GM18868 (cell line): ENCODE data around the gene FOXP1.

Source experiments
- ATAC-seq: cut with Tn5 transposase; IDR thresholded peaks from one replicate; pipeline ENCODE4 v1.9.1; 2021; ENCODE audit warnings: mild to moderate bottlenecking, moderate library complexity; ENCODE audit not compliant: unreplicated experiment

The FOXP1 gene

DNA sequence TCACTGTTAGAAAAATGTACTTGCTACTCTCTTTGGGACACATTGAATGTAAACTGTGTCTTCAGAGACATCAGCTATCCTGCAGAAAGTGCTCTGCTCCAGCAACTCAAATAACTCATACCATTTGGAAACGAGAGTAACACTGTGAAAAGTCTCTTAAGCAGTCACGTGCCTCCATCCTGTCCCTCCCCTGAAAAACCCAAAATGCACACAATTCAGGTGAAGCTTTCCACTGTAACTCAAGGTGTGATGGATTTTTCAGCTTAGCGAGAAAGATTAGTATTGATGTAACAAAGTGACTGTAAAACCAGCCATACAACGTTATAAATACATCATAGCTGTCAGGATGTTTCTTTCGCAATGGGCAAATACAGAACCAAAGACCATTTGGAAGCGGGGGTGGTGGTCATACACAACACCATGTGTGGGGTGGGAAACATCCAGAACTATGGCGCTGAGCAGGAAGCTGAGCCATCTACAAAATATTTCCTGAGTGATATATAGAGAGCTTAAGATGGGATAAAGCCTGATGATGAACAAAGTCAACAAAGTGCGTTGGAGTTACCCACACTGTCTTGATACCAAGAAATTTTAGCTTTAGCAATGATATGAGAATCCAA is 332.3 kb downstream of the FOXP1 start:
- ATAC-seq = no peak

DNA sequence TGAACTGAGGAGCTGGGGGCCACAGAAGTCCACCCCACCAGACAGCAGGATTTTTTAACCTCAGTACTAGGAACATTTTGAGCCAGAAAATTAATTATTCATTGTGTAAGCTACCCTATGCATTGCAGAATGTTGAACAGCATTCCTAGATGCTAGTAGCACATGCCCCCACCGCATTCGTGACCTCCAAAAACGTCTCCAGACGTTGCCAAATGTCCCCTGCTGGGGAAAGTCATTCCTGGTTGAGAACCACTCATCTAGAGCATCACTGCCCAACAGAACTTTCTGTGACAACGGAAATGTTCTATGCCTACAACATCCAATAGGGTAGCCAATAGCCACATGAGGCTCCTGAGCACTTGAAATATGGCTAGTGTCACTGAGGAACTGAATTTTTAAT is 333.5 kb downstream of the FOXP1 start:
- no peak for ATAC-seq

DNA sequence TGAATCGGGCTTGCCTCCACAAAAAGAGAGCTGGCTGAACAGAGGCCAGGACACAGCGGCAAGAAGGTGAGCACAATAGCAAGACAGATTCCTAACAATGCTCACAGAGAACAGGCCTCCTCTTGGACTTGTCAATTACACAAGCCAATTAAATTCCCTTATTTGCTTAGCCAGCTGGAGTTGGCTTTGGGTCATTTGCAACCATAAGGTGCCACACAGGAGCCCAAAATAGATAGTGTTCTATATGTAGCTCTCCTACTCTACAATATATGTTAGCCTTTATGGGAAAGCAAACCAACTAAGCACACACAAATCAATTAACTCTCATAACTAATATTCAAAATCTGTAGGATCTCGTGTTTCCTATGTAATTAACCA is 335.6 kb downstream of the FOXP1 start:
- no peak for ATAC-seq

DNA sequence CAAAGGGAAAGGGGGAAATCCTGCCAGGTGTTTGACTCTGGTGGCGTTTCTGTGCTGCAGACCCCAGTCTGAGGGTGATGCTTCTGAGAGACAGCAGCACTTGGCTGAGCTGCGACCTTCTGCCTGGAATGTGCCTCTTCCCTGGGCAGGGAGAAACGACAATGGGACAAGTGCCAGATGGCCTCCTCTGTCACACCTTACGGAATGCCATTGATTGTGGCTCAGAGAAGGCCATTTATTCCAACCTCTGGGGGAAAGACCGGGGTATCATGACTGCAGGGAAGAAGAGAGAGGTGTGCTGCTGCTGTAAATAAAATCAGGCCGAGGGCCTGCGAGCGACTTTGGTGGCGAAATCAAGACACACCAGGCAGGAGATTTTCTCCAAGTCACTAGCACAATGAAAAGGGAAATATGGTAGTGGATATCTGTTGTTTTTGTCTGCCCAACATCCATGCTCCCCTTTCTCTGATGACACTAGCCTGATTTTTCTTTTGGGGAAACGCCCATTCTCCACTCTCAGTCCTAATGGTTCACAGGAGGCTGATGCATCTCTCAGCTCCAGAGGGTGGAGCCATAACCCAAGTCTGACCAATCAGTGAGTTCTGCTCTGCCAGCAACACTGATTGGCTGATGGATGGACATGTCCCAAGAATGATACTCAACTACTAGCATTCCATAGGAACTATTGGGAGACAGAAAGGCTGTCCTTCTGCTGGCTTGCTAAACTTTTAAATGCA is 336.1 kb downstream of the FOXP1 start:
- no peak for ATAC-seq

DNA sequence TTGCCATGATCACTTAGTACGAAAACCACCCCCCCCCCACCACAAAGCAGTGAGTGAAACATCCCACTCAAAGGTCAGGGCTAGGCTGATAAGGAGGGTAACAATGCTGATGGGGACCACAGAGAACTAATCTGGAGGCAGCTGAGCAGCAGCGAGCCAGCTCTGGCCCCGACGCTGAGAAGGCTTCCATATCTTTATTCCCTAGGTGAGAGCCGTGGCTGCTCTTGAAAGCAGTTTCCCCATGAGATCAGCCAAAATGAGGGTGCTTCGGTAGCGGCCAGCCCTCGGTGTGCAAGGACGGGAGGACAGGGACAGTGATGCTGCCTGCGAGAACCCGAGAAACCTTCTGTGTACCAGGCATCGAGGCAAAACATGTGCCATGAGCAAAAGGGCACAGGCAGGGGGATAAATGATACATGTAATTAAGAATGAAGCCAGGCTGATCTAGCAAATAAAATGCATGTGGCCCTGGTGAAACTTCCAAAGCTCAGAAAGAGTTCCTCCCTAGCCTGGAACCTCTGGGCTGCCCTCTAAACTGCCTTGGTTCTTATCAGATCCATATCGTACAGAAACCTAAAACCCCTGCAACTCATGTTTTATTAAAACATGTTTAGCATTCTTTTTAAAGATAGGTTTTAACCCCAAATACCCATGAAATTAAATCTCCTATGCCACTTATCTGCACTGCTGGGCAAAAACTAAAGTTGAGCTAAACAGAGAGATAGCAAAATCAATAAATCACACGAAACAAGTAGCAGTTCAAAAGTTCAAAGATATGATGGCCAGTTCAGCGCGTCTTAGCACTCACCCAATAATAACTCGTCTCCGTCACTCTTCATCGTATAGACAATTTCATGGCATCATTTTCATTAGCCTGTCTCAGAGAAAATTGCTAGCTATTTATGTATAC is 337.3 kb downstream of the FOXP1 start:
- no peak for ATAC-seq

DNA sequence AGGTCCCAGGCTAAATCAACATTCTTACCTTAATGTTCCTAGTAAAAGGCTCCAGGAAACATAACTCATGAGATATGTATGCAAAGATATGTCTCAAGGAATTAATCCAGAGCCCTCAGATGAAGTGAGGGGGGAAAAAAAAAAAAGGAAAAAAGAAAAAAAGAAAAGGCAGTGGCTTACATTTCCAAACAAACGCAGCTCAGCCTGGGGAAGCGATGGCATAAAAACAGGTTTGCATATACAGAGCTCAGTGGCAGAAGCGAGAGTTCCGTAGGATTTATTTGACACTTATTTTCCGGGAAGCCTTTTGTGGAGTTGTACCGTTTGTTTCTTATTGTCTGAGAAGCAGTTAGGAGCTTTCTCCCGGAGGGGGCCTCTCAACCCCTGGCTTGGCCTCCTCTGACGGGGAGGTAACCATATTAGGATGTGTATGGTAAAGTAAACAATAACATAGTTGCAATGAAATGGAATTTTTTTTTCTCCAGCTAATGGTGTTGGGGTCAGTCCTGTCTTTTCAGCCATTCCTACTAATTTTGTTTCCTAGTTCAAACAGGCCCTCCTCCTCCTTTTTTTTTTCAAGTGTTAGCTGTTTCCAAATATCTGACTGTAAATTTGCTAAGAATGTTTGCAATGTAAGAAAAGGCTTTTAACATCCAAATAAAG is 338.6 kb downstream of the FOXP1 start:
- no peak for ATAC-seq

DNA sequence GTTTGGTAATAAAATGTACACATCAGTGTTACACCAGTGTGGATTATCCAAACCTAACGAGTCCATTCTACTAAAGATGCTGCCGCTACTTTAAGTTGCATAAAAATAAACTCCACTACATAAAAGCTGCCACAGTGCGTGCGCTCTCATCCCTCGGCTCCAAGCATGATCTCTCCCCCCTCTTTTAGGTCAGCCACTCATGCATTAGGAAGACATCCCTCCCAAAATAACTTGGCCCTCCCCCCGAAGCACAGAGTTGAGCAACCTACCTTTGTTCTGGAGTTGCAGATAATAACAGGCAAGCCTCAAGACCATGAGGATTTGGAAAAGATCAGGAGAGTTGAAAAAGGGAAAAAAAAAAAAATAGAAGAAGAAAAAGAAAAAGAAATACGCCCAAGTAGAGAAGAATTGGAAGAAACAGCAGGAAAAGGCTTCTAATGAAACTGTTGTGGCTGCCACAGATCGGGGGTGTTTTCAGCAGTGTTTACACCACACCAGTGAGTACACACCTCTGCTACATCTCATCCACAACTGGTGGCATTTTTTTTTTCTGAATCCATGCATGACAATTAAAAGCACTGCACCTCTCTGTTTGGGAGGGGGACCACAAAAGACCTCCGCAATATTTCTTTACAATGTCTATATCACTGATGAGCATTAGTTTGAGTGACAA is 339.2 kb downstream of the FOXP1 start:
- no peak for ATAC-seq

DNA sequence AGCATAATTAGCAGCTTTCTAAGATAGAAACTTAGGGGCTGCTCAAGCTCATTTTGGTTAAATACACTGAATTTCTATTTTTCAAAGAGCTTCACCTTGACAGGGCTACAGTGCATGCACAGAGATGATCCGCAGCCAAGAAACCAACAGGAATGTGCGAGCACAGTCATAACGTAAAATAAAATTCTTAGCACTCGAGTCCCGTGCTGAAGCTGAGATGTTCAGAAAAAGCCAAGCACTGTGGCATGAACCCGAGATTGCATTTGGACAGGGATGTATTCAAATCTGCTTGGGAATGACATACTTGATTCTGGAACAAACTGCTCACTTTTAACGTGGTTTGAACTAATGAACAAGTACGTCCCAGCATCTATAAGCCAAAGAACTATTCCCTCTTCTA is 340.3 kb downstream of the FOXP1 start:
- ATAC-seq = no peak

DNA sequence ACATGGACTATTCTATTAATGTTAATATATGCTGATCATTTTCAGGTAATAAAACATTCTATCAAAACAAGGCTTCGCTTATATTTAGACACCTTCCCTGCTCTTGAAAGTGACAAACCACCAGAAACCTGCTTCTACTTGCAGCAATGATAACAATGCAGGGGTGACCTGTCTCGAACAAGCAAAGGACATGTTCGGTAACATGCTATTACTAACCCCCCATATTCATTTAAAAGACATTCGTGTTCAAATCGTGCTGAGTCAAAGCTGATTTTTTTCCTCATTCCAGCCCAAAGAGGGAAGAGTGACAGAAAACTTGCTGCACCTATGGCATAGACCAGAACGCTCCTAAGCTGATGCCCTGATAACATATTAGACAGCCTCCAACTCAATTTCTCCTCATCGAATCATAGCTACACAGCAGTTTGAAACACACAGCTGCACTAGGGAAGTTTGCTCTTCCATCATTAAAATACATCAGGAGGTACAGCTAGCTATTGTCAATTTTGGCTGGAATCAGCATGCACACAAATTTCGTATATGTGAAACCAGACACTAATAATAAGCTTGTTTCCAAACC is 341.5 kb downstream of the FOXP1 start:
- ATAC-seq = no peak

DNA sequence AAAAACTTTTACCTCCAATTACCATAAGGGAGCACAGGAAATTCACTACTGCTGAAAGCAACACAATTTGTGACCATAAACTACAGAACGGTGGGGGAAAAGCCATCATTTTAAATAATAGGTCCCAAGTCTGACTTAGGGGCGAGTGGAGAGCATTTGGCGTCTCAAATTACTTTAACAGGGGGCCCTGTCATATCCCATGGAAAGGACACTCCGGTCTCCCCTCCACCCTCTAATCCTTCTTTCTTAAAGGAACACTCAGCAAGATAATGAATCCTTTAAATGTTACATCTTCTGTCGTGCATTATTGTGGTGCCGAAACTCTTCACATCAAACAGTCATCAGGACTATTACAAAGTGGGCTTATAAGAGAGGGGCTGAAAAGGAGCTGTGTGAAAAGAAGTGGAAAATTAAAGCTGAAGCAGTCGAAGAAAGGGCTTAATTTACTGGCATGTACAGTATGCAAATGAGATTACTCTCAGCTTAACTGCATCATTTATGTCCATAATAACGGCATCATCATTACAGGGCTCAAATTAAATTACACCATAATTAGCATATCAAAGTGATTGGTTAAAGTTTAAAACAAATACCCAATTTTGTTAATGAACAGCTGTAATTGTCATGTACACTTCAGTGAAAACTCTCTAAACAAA is 342.2 kb downstream of the FOXP1 start:
- no peak for ATAC-seq

DNA sequence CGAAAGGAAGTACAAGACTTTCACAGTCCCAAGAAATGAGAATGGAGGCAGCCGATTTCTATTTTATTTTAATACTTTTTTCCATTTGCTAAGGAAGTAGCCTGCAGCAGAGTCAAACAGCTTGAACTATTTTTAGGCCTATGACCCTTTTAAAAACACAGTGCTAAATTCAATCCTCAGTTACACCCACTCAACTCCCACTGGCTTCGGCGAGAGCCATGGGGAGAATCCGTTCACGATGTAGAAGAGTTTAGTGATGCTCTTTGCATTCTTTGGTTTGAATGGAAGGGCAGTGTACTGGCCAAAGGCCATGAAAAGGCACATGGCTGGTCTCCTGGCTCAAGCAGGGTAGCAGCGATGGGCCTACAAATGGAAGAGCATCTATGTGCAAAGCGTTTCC is 343.5 kb downstream of the FOXP1 start:
- no peak for ATAC-seq

DNA sequence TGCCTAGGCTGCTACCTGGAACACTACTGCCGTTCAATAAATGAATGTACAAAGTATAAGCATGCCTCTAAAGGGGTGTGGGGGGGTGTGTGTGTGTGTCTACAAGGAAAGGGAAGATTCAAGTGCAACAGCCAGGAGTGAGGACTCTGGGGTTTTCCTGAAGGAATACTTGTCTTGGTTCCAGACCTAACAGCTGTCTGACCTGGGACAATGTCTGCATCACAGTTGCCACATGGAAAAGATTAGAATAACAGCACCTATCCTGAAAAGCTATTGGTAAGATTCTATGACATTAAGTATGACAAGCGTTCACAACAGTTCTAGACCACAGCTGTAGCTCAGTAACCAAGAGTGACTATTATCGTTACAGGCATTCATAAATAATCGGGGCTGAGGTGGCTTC is 345.2 kb downstream of the FOXP1 start:
- ATAC-seq = no peak

DNA sequence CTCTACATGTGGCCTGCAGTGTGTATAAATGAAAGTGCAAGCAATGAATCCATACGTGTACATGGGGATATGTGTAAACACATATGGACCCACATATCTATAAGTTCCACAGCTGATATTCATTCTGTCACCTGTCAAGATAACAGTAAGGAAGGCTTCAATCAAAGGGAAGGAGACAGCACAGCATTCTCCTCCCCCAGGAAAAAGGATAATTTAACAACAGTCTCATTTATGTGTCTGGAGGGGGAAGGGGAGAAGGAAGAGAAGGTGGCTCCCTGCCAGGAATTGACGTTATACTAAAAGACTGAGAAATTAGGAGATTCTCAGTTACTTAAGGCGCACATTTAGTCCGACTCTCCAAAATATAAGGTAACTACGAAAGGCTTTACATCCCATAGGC is 345.9 kb downstream of the FOXP1 start:
- no peak for ATAC-seq

DNA sequence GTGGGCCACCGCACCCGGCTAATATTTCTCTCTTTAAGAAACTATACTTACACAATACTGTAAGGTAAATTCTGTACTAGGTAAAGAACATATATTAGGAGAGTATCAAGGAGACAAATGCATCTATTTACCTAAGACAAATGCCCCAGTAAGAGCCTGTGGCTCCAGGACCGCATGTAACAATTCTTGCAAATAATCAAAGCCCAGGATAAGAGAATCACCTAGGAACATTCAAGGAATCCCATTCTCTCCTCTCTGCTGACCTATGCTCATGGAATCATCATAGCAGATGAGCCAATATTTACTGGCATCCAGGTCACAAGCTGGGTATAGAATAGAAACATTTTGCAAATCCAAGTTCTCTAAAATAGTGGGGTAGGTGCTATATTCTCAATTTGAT is 347.7 kb downstream of the FOXP1 start:
- no peak for ATAC-seq

DNA sequence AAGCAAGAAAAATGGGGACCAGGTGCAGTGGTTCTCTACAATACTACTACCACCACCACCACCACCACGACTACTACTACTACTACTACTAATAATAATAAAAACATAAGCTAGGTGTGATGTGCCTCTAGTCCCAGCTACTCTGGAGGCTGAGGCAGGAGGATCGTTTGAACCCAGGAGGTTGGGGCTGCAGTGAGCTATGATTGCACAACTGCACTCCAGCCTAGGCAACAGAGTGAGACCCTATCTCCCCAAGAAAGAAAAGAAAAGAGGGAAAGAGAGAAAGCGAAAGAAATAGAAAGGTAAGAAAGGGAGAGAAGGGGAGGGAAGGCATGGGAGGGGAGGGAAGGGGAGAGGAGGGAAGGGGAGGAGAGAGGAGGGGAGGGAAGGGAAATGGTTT is 350.6 kb downstream of the FOXP1 start:
- no peak for ATAC-seq

DNA sequence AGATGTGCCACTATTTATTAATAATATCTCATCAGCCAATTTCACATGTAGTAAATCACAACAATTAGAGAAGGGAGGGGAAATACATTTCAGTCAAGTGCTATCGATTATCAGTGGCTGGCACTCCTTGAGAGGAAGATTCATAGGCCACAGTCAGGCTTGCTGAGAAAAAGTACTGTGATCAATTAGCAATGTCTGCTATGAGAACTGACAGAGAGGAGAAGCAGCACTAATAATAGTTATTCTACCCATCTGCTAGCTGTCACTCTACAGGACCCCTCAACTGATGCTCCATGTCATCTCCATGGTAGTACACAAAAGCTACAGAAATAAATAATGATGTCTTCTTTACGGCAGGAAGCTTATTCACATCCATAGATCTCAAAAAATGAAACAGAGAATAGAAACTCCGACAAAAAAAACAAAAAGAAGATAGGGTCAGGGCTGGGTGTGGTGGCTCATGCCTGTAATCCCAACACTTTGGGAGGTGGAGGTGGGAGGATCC is 351.3 kb downstream of the FOXP1 start:
- no peak for ATAC-seq

DNA sequence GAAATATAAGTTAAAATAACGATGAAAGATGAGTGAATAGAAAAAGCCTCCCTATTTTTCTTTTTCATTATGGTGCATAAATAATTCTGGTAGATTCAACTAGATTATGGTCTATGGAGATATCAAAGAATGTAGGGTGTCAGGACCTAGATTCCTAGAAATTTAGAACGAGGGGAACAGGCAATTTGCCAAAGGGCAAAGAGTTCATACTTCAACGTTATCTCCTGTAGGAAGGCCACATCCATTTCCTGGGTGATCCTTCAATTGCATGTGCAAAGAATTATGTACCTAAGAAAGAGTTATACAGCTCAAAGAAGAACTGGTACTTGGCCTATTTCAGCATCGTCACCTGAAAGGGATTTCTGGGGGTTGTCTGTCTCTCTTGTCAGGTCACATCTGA is 351.8 kb downstream of the FOXP1 start:
- ATAC-seq = no peak

DNA sequence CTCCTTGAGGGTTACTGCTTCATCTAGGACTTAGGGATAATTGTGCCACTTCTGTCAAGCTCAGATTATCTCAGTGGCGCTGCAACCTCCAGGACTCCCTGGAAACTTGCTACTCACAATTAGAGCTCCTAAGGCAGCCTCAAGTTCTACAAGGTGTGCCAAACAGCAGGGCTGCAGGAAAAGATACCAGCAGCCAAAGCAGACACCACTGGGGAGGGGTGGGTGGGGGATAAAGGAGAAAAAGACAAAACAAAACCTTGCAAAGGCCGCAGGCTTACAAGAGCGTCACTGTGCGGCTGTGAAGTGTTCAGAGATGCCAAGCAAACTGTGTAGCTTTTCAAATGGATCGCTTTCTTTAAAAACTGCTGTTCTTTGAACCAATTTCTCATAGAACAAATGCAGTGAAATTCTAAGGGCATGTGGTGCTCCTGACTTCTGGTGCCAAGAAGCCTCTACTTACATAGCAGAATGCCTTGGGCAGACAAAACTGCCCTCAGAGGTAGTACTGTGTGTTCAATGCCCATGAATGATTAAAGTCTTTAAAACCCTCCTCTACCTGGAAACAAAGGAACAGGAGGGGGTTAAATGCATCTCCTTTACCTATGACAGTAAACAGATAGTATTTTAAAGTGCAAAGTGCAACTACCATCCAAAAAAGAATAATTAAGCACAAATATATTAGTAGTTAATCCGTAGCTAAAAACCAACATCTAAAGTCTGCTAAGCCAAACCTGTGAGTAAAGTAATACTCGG is 353.4 kb downstream of the FOXP1 start:
- no peak for ATAC-seq
